HEK293 (cell line): ENCODE data around the gene MICU1.

Experiments
- CTCF ChIA-PET: fragments of 350-600 bp; formaldehyde crosslinking; extraction: SDS; loops from one replicate; lab custom pipeline; 2021; ENCODE audit warnings: antibody characterized with exemption; lab: Yijun Ruan, JAX
- POLR2A ChIA-PET: fragments of 300-600 bp; formaldehyde crosslinking; extraction: SDS; loops from one replicate; lab custom pipeline; 2020; ENCODE audit warnings: antibody characterized with exemption, inconsistent platforms; lab: Yijun Ruan, JAX
- H3K27ac ChIP-seq: fragments of 200-500 bp; sonication (Bioruptor generic); 2 replicates; pipeline ENCODE4 v1.5.1; 2014; ENCODE audit warnings: low read depth, low read length, control low read depth, inconsistent platforms; ENCODE audit errors: extremely low read depth
- H3K36me3 ChIP-seq, 2 experiments: fragments of 200-500 bp in 1 of 2; sonication (Bioruptor generic) in 1 of 2; 1 replicate in 1 of 2; 2 replicates in 1 of 2; pipeline ENCODE4 v1.5.1; 2014 to 2017; ENCODE audit warnings: inconsistent platforms in 2 of 2, low read length in 2 of 2; ENCODE audit not compliant: control insufficient read depth in 2 of 2, insufficient read depth in 1 of 2
- H3K4me1 ChIP-seq: fragments of 200-500 bp; sonication (Bioruptor generic); 2 replicates; pipeline ENCODE4 v1.5.1; 2014; ENCODE audit warnings: mild to moderate bottlenecking, low read length, inconsistent platforms; ENCODE audit not compliant: control insufficient read depth, insufficient read depth
- H3K4me3 ChIP-seq: 2 replicates; pipeline ENCODE4 v1.5.1; 2011; ENCODE audit warnings: low read depth, mild to moderate bottlenecking, control low read depth, low read length, moderate library complexity
- H3K9me3 ChIP-seq: fragments of 200-500 bp; sonication (Bioruptor generic); 2 replicates; pipeline ENCODE4 v1.5.1; 2014; ENCODE audit warnings: low read depth, low read length, inconsistent platforms; ENCODE audit not compliant: control insufficient read depth, insufficient read depth
- GLIS1 ChIP-seq: fragments of 450-650 bp; formaldehyde crosslinking; IDR thresholded peaks from 2 replicates; pipeline ENCODE4 v1.5.1; 2016; ENCODE audit warnings: missing biosample characterization, missing genetic modification characterization
- HOXC10 ChIP-seq: sonication (generic); formaldehyde crosslinking; IDR thresholded peaks from 2 replicates; pipeline ENCODE4 v1.8.1; 2023; ENCODE audit warnings: mild to moderate bottlenecking, missing genetic modification reagents
- SP7 ChIP-seq: fragments of 450-650 bp; formaldehyde crosslinking; IDR thresholded peaks from 2 replicates; pipeline ENCODE4 v1.5.1; 2016; ENCODE audit warnings: missing biosample characterization, missing genetic modification characterization
- ZNF112 ChIP-seq: fragments of 450-650 bp; formaldehyde crosslinking; IDR thresholded peaks from 2 replicates; pipeline ENCODE4 v1.5.0; 2017; ENCODE audit warnings: missing biosample characterization, missing genetic modification characterization
- ZNF155 ChIP-seq: fragments of 450-650 bp; formaldehyde crosslinking; IDR thresholded peaks from 2 replicates; pipeline ENCODE4 v1.5.1; 2016; ENCODE audit warnings: missing biosample characterization, missing genetic modification characterization
- ZNF175 ChIP-seq: fragments of 450-650 bp; formaldehyde crosslinking; IDR thresholded peaks from 2 replicates; pipeline ENCODE4 v1.5.1; 2016; ENCODE audit warnings: missing biosample characterization, missing genetic modification characterization
- ZNF24 ChIP-seq: fragments of 450-650 bp; formaldehyde crosslinking; IDR thresholded peaks from 2 replicates; pipeline ENCODE4 v1.5.1; 2016; ENCODE audit warnings: missing biosample characterization, missing genetic modification characterization
- ZNF302 ChIP-seq: fragments of 450-650 bp; formaldehyde crosslinking; IDR thresholded peaks from 2 replicates; pipeline ENCODE4 v1.5.1; 2016; ENCODE audit warnings: missing biosample characterization, missing genetic modification characterization, low read depth
- ZNF514 ChIP-seq: fragments of 450-650 bp; formaldehyde crosslinking; IDR thresholded peaks from 2 replicates; pipeline ENCODE4 v1.5.1; 2016; ENCODE audit warnings: missing biosample characterization, missing genetic modification characterization
- ZNF571 ChIP-seq: fragments of 450-650 bp; formaldehyde crosslinking; IDR thresholded peaks from 2 replicates; pipeline ENCODE4 v1.5.0; 2017; ENCODE audit warnings: missing biosample characterization, missing genetic modification characterization
- ZNF660 ChIP-seq: fragments of 450-650 bp; IDR thresholded peaks from 2 replicates; pipeline ENCODE4 v1.5.1; 2018; ENCODE audit warnings: missing biosample characterization, mild to moderate bottlenecking, missing genetic modification characterization
- ZNF768 ChIP-seq: fragments of 450-650 bp; formaldehyde crosslinking; IDR thresholded peaks from 2 replicates; pipeline ENCODE4 v1.5.1; 2018; ENCODE audit warnings: missing biosample characterization, mild to moderate bottlenecking, missing genetic modification characterization
- ZNF830 ChIP-seq: fragments of 450-650 bp; IDR thresholded peaks from 2 replicates; pipeline ENCODE4 v1.5.0; 2018; ENCODE audit warnings: missing biosample characterization, missing genetic modification characterization, low read depth, mild to moderate bottlenecking, moderate library complexity
- ZNF837 ChIP-seq: fragments of 450-650 bp; formaldehyde crosslinking; IDR thresholded peaks from 2 replicates; pipeline ENCODE4 v1.5.1; 2016; ENCODE audit warnings: missing biosample characterization, missing genetic modification characterization
- ZSCAN16 ChIP-seq: fragments of 450-650 bp; formaldehyde crosslinking; IDR thresholded peaks from 2 replicates; pipeline ENCODE4 v1.5.1; 2016; ENCODE audit warnings: missing biosample characterization, missing genetic modification characterization
- ZSCAN23 ChIP-seq: fragments of 450-650 bp; formaldehyde crosslinking; IDR thresholded peaks from 2 replicates; pipeline ENCODE4 v1.5.1; 2016; ENCODE audit warnings: missing biosample characterization, missing genetic modification characterization
- TF ChIP-seq, protein P1 (sequence below): fragments of 450-650 bp; formaldehyde crosslinking; IDR thresholded peaks from 2 replicates; pipeline ENCODE4 v1.5.1; 2016; ENCODE audit warnings: missing biosample characterization, missing genetic modification characterization
- TF ChIP-seq, protein P2 (sequence below): fragments of 450-650 bp; formaldehyde crosslinking; conservative IDR thresholded peaks from 2 replicates; pipeline ENCODE4 v1.5.1; 2016; ENCODE audit warnings: low read depth, missing biosample characterization, missing genetic modification characterization
- TF ChIP-seq, protein P3 (sequence below): fragments of 450-650 bp; formaldehyde crosslinking; IDR thresholded peaks from 2 replicates; pipeline ENCODE4 v1.5.1; 2016; ENCODE audit warnings: missing biosample characterization, missing genetic modification characterization
- TF ChIP-seq, protein P4 (sequence below): fragments of 450-650 bp; formaldehyde crosslinking; IDR thresholded peaks from 2 replicates; pipeline ENCODE4 v1.5.1; 2016; ENCODE audit warnings: missing biosample characterization, missing genetic modification characterization
- TF ChIP-seq, protein P5 (sequence below): IDR thresholded peaks from 2 replicates; pipeline ENCODE4 v1.6.1; 2011; ENCODE audit warnings: mild to moderate bottlenecking, low read depth, low read length, borderline replicate concordance
- TF ChIP-seq, protein P6 (sequence below): fragments of 450-650 bp; formaldehyde crosslinking; IDR thresholded peaks from 2 replicates; pipeline ENCODE4 v1.5.1; 2017; ENCODE audit warnings: missing biosample characterization, missing genetic modification characterization

Gene MICU1

DNA sequence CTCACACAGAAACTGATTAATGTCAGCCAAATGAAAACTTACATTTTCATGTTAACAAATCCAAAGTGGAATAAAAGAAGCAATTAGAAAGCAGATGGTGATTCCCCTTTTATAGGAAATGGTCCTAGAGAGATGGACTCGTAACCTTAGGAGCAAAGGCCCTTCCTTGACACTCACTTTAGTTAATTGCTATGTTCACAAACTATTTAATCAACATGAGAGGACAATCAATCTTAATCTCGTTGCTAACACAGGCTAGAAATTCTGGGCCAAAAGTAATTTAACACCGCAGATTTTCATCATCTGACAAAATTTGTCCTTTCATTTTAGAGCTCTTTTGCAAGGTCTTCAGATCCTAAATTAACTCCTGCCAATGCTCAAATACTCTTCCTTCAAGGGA lies 207.2 kb downstream of the MICU1 start:
- Histone ChIP-seq H3K4me3 (no peak overlapping the region), H3K4me1 (no peaks in the 10 kb centered on the region; the same call in 1 of the 2 replicates), H3K27ac (no peak overlapping the region), H3K9me3 (no peaks in the 10 kb centered on the region), H3K36me3 (peaks cover 0 to 17% of the 10 kb centered on the region in 2 experiments; a peak in 1 of 3 replicates)
- POLR2A ChIA-PET: no interaction called here
- CTCF ChIA-PET: interaction anchor here (0.5 kb wide), 1 partner anchor 81 kb away, joined by 3 read pairs; no protein-coding TSS in a partner anchor
- TF ChIP-seq ZNF571 (tag by site-specific recombination) (no peak), ZNF830 (tag by site-specific recombination) (no peak), ZNF112 (tag by site-specific recombination) (no peak), HOXC10 (CRISPR knock-in tag) (no peak), ZSCAN23 (tag by site-specific recombination) (no peak), GLIS1 (no peak), ZNF302 (tag by site-specific recombination) (no peak), ZNF514 (tag by site-specific recombination) (no peak), ZNF24 (no peak), ZNF155 (tag by site-specific recombination) (no peak), ZNF837 (tag by site-specific recombination) (no peak), ZNF175 (no peak), ZNF768 (no peak), SP7 (tag by site-specific recombination) (peak; percentile 51; the same call in 1 of the 2 replicates), ZNF660 (peak; percentile 99), ZSCAN16 (tag by site-specific recombination) (no peak)
- TF ChIP-seq, protein P1, sequence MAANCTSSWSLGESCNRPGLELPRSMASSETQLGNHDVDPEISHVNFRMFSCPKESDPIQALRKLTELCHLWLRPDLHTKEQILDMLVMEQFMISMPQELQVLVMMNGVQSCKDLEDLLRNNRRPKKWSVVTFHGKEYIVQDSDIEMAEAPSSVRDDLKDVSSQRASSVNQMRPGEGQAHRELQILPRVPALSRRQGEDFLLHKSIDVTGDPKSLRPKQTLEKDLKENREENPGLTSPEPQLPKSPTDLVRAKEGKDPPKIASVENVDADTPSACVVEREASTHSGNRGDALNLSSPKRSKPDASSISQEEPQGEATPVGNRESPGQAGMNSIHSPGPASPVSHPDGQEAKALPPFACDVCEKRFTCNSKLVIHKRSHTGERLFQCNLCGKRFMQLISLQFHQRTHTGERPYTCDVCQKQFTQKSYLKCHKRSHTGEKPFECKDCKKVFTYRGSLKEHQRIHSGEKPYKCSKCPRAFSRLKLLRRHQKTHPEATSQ (tag by site-specific recombination): no peak
- TF ChIP-seq, protein P2, sequence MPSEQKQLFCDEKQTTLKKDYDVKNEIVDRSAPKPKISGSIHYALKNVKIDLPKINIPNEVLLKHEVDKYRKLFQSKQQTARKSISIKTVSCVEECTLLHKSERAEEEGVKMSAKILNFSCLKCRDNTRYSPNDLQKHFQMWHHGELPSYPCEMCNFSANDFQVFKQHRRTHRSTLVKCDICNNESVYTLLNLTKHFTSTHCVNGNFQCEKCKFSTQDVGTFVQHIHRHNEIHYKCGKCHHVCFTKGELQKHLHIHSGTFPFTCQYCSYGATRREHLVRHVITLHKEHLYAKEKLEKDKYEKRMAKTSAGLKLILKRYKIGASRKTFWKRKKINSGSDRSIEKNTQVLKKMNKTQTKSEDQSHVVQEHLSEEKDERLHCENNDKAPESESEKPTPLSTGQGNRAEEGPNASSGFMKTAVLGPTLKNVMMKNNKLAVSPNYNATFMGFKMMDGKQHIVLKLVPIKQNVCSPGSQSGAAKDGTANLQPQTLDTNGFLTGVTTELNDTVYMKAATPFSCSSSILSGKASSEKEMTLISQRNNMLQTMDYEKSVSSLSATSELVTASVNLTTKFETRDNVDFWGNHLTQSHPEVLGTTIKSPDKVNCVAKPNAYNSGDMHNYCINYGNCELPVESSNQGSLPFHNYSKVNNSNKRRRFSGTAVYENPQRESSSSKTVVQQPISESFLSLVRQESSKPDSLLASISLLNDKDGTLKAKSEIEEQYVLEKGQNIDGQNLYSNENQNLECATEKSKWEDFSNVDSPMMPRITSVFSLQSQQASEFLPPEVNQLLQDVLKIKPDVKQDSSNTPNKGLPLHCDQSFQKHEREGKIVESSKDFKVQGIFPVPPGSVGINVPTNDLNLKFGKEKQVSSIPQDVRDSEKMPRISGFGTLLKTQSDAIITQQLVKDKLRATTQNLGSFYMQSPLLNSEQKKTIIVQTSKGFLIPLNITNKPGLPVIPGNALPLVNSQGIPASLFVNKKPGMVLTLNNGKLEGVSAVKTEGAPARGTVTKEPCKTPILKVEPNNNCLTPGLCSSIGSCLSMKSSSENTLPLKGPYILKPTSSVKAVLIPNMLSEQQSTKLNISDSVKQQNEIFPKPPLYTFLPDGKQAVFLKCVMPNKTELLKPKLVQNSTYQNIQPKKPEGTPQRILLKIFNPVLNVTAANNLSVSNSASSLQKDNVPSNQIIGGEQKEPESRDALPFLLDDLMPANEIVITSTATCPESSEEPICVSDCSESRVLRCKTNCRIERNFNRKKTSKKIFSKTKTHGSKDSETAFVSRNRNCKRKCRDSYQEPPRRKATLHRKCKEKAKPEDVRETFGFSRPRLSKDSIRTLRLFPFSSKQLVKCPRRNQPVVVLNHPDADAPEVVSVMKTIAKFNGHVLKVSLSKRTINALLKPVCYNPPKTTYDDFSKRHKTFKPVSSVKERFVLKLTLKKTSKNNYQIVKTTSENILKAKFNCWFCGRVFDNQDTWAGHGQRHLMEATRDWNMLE (tag by site-specific recombination): no peak
- TF ChIP-seq, protein P3, sequence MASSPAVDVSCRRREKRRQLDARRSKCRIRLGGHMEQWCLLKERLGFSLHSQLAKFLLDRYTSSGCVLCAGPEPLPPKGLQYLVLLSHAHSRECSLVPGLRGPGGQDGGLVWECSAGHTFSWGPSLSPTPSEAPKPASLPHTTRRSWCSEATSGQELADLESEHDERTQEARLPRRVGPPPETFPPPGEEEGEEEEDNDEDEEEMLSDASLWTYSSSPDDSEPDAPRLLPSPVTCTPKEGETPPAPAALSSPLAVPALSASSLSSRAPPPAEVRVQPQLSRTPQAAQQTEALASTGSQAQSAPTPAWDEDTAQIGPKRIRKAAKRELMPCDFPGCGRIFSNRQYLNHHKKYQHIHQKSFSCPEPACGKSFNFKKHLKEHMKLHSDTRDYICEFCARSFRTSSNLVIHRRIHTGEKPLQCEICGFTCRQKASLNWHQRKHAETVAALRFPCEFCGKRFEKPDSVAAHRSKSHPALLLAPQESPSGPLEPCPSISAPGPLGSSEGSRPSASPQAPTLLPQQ (tag by site-specific recombination): no peak
- TF ChIP-seq, protein P4, sequence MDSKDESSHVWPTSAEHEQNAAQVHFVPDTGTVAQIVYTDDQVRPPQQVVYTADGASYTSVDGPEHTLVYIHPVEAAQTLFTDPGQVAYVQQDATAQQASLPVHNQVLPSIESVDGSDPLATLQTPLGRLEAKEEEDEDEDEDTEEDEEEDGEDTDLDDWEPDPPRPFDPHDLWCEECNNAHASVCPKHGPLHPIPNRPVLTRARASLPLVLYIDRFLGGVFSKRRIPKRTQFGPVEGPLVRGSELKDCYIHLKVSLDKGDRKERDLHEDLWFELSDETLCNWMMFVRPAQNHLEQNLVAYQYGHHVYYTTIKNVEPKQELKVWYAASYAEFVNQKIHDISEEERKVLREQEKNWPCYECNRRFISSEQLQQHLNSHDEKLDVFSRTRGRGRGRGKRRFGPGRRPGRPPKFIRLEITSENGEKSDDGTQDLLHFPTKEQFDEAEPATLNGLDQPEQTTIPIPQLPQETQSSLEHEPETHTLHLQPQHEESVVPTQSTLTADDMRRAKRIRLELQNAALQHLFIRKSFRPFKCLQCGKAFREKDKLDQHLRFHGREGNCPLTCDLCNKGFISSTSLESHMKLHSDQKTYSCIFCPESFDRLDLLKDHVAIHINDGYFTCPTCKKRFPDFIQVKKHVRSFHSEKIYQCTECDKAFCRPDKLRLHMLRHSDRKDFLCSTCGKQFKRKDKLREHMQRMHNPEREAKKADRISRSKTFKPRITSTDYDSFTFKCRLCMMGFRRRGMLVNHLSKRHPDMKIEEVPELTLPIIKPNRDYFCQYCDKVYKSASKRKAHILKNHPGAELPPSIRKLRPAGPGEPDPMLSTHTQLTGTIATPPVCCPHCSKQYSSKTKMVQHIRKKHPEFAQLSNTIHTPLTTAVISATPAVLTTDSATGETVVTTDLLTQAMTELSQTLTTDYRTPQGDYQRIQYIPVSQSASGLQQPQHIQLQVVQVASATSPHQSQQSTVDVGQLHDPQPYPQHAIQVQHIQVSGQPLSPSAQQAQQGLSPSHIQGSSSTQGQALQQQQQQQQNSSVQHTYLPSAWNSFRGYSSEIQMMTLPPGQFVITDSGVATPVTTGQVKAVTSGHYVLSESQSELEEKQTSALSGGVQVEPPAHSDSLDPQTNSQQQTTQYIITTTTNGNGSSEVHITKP: no peak
- TF ChIP-seq, protein P5, sequence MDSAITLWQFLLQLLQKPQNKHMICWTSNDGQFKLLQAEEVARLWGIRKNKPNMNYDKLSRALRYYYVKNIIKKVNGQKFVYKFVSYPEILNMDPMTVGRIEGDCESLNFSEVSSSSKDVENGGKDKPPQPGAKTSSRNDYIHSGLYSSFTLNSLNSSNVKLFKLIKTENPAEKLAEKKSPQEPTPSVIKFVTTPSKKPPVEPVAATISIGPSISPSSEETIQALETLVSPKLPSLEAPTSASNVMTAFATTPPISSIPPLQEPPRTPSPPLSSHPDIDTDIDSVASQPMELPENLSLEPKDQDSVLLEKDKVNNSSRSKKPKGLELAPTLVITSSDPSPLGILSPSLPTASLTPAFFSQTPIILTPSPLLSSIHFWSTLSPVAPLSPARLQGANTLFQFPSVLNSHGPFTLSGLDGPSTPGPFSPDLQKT: no peak
- TF ChIP-seq, protein P6, sequence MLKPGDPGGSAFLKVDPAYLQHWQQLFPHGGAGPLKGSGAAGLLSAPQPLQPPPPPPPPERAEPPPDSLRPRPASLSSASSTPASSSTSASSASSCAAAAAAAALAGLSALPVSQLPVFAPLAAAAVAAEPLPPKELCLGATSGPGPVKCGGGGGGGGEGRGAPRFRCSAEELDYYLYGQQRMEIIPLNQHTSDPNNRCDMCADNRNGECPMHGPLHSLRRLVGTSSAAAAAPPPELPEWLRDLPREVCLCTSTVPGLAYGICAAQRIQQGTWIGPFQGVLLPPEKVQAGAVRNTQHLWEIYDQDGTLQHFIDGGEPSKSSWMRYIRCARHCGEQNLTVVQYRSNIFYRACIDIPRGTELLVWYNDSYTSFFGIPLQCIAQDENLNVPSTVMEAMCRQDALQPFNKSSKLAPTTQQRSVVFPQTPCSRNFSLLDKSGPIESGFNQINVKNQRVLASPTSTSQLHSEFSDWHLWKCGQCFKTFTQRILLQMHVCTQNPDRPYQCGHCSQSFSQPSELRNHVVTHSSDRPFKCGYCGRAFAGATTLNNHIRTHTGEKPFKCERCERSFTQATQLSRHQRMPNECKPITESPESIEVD: peak; percentile 73
